ENCODE results near the gene FAM98C.
A peak's percentile ranks its signal among the peaks of the same experiment; 100 is the strongest.

The FAM98C gene

GRCh38 chr19:38399537-38399936 is 3.4 kb upstream of the FAM98C start:
- Histone ChIP-seq H3K27me3 (ENCODE audit: insufficient read depth, low read depth) (peaks cover 50% of the 10 kb centered on the region), H3K4me3 (IDR thresholded peaks at IDR 0.05; ENCODE audit: insufficient read depth, low read depth, low read length) (no peak overlapping the region), H3K4me2 (no peak overlapping the region)

GRCh38 chr19:38400361-38400760 is 2.5 kb upstream of the FAM98C start:
- Histone ChIP-seq H2AFZ (ENCODE audit: low read depth) (no peak overlapping the region), H3K4me1 (ENCODE audit: low read depth, poor library complexity, severe bottlenecking) (no peaks in the 10 kb centered on the region), H3K4me2 (no peak overlapping the region), H3K27ac (no peak overlapping the region), H3K9ac (no peak overlapping the region), H3K27me3 (ENCODE audit: insufficient read depth, low read depth) (peaks cover 42% of the 10 kb centered on the region), H3K36me3 (ENCODE audit: insufficient read depth) (no peaks in the 10 kb centered on the region), H3K79me2 (ENCODE audit: insufficient read depth, low read depth) (no peaks in the 10 kb centered on the region), H4K20me1 (ENCODE audit: insufficient read depth) (no peaks in the 10 kb centered on the region), H3K4me3 (IDR thresholded peaks at IDR 0.05; ENCODE audit: insufficient read depth, low read depth, low read length) (no peak overlapping the region)
- TF ChIP-seq, protein P1, sequence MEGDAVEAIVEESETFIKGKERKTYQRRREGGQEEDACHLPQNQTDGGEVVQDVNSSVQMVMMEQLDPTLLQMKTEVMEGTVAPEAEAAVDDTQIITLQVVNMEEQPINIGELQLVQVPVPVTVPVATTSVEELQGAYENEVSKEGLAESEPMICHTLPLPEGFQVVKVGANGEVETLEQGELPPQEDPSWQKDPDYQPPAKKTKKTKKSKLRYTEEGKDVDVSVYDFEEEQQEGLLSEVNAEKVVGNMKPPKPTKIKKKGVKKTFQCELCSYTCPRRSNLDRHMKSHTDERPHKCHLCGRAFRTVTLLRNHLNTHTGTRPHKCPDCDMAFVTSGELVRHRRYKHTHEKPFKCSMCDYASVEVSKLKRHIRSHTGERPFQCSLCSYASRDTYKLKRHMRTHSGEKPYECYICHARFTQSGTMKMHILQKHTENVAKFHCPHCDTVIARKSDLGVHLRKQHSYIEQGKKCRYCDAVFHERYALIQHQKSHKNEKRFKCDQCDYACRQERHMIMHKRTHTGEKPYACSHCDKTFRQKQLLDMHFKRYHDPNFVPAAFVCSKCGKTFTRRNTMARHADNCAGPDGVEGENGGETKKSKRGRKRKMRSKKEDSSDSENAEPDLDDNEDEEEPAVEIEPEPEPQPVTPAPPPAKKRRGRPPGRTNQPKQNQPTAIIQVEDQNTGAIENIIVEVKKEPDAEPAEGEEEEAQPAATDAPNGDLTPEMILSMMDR (conservative IDR thresholded peaks at IDR 0.05; ENCODE audit: low read depth, low read length) = no peak

More at GRCh38 chr19:38399537-38399936, 3.4 kb upstream of the FAM98C start:
- no peaks in the 10 kb centered on the region for H3K4me1 ChIP-seq (ENCODE audit: low read depth, poor library complexity, severe bottlenecking)
- TF ChIP-seq, protein P1 (conservative IDR thresholded peaks at IDR 0.05; ENCODE audit: low read depth, low read length) = no peak
- no peak overlapping the region for H3K9ac ChIP-seq
- no peak overlapping the region for H2AFZ ChIP-seq (ENCODE audit: low read depth)
- no peak overlapping the region for H3K27ac ChIP-seq
- H4K20me1 ChIP-seq (ENCODE audit: insufficient read depth) = no peaks in the 10 kb centered on the region
- H3K79me2 ChIP-seq (ENCODE audit: insufficient read depth, low read depth) = no peaks in the 10 kb centered on the region
- H3K36me3 ChIP-seq (ENCODE audit: insufficient read depth) = no peaks in the 10 kb centered on the region

DNA sequence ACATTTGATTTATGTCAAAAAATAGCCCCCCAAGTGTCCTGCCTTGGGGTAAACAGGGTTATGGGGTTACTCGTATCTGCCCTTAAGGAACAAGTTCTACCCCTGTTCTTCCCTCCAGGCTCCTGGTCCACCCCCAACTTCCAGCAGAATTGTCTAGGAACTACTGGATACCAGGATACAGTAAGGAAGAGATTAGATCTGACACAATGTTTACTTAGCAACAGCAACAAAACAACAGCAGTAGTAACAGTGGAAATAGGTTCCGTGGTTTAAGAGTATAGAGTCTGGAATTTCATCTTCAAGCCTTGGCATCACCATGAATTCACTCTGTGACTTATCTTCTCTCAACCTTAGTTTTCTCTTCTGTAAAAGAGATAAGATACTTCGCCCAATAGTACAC is 1.7 kb upstream of the FAM98C start:
- no peaks in the 10 kb centered on the region for H3K36me3 ChIP-seq (ENCODE audit: insufficient read depth)
- no peak overlapping the region for H3K4me3 ChIP-seq (IDR thresholded peaks at IDR 0.05; ENCODE audit: insufficient read depth, low read depth, low read length)
- H4K20me1 ChIP-seq (ENCODE audit: insufficient read depth) = no peaks in the 10 kb centered on the region
- H3K79me2 ChIP-seq (ENCODE audit: insufficient read depth, low read depth) = no peaks in the 10 kb centered on the region
- no peak overlapping the region for H2AFZ ChIP-seq (ENCODE audit: low read depth)
- peaks cover 36% of the 10 kb centered on the region for H3K27me3 ChIP-seq (ENCODE audit: insufficient read depth, low read depth)
- TF ChIP-seq, protein P1 (conservative IDR thresholded peaks at IDR 0.05; ENCODE audit: low read depth, low read length) = no peak
- no peak overlapping the region for H3K9ac ChIP-seq
- H3K4me1 ChIP-seq (ENCODE audit: low read depth, poor library complexity, severe bottlenecking) = no peaks in the 10 kb centered on the region
- H3K27ac ChIP-seq = no peak overlapping the region
- no peak overlapping the region for H3K4me2 ChIP-seq

GRCh38 chr19:38402623-38402966 is 298 bp upstream of the FAM98C start:
- Histone ChIP-seq H3K4me2 (peak overlapping the region; percentile 47; the same call in 1 of the 2 replicates), H3K9ac (peak overlapping the region; percentile 28; the same call in 1 of the 2 replicates), H3K4me3 (IDR thresholded peaks at IDR 0.05; ENCODE audit: insufficient read depth, low read depth, low read length) (no peak overlapping the region), H3K27ac (no peak overlapping the region), H3K27me3 (ENCODE audit: insufficient read depth, low read depth) (peaks cover 22% of the 10 kb centered on the region), H3K4me1 (ENCODE audit: low read depth, poor library complexity, severe bottlenecking) (no peaks in the 10 kb centered on the region), H2AFZ (ENCODE audit: low read depth) (peak overlapping the region; percentile 96), H3K36me3 (ENCODE audit: insufficient read depth) (no peaks in the 10 kb centered on the region), H4K20me1 (ENCODE audit: insufficient read depth) (no peaks in the 10 kb centered on the region), H3K79me2 (ENCODE audit: insufficient read depth, low read depth) (no peaks in the 10 kb centered on the region)
- TF ChIP-seq, protein P1 (conservative IDR thresholded peaks at IDR 0.05; ENCODE audit: low read depth, low read length) = no peak
